GM10266 (cell line): Measurements from ENCODE around the gene SNN.

Experiments used
- DNase-seq: peaks from one replicate; pipeline ENCODE4 v3.0.0; 2012; ENCODE audit errors: extremely low spot score
- TF ChIP-seq, protein P1 (sequence below): IDR thresholded peaks from 2 replicates; pipeline ENCODE4 v1.5.1; 2012; ENCODE audit warnings: mild to moderate bottlenecking, low read depth; ENCODE audit not compliant: control insufficient read depth, insufficient read depth; ENCODE audit errors: missing control alignments

Gene SNN

DNA sequence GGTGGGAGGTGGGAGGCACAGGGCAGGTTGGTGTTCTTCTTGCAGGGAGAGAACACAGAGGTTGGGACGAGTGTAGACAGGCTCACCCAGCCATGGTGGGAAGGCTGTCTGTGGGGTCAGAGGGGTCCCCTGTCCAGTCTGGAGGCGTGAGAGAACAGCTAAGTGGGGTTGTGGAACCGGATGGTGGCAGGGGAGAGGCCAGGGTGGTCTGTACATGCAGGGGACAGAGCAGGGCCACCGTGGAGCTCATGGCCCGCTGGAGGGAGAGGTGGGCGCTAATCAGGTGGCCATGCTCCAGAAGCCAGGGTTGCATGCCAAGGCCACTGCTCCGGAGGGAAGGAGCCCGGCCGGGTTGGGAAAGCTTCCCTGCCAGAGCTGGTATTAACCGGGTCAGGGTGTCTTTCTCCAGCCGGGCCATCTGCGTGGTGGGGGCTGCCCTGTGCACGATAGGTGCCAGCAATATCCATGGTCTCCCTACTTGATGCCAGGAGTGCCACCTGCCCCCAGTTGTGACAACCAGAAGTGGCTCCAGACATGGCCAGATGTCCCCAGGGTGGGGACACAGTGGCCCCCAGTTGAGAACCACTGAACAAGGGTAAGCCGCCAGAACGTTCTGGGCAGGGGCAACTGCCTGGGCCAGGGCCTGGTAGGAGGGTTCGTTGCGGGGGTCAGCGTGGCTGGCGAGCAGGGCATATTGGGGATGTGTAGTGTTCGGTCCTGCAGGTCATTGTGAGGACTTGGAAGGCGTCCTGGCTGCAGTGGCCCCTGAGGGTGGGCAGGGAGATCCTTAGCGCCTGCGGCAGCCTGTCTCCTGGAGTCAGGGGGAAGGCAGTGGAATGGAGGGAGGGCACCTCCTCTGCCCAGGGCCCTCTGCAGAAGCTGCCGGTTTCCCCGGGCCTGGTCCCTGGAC, 5.1 kb downstream of the SNN start:
- no peak for DNase-seq
- TF ChIP-seq, protein P1, sequence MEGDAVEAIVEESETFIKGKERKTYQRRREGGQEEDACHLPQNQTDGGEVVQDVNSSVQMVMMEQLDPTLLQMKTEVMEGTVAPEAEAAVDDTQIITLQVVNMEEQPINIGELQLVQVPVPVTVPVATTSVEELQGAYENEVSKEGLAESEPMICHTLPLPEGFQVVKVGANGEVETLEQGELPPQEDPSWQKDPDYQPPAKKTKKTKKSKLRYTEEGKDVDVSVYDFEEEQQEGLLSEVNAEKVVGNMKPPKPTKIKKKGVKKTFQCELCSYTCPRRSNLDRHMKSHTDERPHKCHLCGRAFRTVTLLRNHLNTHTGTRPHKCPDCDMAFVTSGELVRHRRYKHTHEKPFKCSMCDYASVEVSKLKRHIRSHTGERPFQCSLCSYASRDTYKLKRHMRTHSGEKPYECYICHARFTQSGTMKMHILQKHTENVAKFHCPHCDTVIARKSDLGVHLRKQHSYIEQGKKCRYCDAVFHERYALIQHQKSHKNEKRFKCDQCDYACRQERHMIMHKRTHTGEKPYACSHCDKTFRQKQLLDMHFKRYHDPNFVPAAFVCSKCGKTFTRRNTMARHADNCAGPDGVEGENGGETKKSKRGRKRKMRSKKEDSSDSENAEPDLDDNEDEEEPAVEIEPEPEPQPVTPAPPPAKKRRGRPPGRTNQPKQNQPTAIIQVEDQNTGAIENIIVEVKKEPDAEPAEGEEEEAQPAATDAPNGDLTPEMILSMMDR, result no peak

DNA sequence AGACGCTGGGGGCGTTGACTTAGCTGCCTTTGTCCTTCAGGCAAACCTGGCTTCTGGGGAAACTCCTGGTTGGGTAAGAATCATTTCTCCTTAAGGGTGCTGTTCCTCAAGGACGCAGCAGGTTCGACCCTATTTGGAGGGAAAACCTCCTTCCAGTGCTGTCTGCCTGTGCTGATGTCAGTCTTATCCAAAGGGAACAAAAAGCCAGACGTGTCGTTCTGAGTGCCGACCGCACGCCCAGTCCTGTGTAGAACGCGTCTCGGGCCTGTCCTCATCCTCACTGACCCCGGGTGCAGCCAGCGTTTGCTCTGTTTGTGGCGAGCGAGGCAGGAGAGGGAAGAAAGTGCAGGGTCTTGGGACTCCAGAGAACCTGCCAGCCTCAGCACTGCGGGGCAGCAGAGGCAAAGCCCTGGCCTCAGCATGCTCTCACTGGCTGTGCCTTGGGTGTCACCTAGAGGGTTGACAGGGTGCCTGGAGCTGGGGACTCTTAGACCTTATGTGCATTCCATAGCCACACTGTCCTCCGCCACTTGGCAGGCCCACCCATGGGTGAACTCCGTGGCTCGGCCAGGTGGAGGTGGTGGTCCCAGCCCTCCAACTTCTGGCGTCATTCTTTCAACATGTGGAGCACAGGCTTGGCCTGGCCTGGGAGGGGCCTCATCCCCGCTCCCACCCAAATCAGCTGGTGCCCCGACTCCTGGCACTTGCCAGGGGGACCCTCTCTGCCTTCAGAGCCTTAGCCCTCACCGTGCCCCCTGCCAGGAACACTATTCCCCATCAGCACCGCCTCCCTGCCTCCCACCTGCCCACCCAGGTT, 6.0 kb downstream of the SNN start:
- TF ChIP-seq, protein P1, result peak; percentile 5
- DNase-seq, result no peak

DNA sequence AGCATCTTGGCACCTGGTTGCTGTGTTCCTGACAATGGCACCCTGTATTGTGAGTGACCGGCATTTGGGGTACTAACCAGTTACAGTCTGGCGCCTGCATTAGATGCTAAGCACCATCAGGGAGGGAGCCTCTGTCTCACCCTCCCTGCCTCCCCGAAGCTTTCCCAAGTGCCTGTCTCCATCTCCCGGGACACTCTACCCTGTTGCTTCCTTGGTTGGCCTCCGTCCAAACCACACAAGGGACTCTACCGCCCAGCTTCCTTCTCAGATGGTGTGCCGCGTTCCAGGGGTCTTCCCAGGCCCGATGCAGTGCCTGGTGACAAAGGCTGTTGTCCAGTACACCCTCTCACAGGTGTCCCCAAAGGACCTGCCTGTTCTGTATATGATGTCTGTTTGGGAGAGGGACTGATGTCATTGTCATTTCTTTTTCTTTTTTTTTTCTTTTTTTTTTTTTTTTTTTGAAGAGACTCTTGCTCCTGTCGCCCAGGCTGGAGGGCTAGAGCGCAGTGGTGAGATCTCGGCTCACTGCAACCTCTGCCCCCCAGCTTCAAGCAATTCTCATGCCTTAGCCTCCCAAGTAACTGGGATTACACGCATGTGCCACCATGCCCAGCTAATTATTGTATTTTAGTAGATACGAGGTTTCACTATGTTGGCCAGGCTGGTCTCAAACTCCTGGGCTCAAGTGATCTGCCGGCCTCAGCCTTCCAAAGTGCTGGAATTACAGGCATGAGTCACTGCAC, 6.7 kb downstream of the SNN start:
- TF ChIP-seq, protein P1, result no peak
- DNase-seq, result no peak

DNA sequence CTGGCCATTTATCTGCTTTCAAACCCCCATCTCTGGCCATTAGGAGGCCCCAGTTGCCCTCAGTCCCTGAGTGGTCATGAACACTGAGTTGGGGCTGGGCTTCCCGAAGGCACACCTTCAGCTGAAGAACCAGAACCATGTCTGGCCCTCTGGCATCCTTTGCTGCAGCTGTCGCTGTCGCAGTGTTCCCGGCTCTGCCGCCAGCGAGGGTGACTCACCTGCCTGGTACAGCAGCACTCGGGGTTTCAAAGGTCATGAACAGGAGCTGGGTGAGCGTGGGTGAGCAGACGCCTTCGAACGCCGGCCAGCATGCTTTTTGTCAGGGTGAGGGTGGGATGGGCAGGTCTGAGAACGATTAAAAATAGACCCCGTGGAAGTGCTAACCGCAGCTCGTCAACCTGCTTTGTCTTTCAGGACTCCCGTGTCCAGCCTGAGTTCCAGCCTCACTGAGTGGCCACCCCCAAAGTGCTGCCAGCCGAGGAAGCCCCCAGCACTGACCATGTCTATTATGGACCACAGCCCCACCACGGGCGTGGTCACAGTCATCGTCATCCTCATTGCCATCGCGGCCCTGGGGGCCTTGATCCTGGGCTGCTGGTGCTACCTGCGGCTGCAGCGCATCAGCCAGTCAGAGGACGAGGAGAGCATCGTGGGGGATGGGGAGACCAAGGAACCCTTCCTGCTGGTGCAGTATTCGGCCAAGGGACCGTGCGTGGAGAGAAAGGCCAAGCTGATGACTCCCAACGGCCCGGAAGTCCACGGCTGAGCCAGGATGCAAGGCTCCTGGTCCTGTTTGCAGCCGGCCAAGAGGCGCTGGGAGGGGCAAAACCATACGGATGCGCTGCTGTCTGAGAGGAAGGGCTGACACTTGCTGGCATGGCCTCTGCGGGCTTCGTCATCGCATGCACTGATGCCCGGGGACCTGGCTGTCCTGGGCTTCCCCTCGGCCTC, 7.6 kb downstream of the SNN start:
- TF ChIP-seq, protein P1, result no peak
- no peak for DNase-seq

DNA sequence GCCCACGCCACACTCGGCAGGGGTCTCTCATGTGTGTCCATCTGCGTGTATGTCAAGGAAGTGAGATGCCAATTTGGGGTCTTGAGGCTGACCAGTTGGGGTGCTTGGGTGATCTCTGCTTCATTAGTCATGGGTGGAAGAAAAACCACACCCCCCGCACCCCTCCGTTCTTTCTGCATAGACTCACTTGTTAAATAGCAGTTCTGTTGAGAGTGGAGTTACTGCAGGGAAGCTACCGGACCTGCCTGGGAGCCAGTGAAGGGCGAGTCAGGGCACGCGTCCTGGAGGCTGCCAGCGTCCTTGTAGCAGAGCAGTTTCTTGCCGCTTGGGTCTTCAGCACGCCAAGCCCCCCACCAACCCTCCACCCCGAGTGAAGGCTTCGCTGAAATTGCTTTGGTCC, 8.5 kb downstream of the SNN start:
- no peak for DNase-seq

More for the DNA sequence above, 8.5 kb downstream of the SNN start:
- TF ChIP-seq, protein P1, result no peak
